HG02610 (cell line): ENCODE data around the gene PIPOX.

Experiments used
- ATAC-seq: cut with Tn5 transposase; IDR thresholded peaks from one replicate; pipeline ENCODE4 v1.9.1; 2021; ENCODE audit warnings: mild to moderate bottlenecking, moderate library complexity; ENCODE audit not compliant: unreplicated experiment

The PIPOX gene

DNA sequence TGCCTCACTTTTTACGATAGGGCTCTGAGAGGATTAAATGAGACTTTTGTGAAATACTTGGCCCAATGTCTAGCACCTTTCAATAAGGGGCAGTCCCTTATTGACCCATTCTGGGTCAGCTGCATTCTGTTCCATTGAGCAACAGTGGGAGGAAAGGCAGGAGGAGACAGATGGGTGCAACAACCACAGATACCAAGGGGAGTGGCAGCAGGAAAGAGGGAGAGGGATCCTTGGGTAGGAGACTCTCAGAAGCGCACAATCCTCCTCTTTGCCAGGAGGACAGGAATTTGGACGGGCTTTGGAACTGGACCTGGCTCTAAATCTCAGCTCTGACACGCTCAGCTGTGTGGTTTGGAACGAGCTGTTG is 3.5 kb downstream of the PIPOX start:
- ATAC-seq, result no peak

GRCh38 chr17:29048440-29049368 is 5.8 kb downstream of the PIPOX start:
- ATAC-seq, result no peak

GRCh38 chr17:29049541-29050145 is 6.7 kb downstream of the PIPOX start:
- no peak for ATAC-seq

DNA sequence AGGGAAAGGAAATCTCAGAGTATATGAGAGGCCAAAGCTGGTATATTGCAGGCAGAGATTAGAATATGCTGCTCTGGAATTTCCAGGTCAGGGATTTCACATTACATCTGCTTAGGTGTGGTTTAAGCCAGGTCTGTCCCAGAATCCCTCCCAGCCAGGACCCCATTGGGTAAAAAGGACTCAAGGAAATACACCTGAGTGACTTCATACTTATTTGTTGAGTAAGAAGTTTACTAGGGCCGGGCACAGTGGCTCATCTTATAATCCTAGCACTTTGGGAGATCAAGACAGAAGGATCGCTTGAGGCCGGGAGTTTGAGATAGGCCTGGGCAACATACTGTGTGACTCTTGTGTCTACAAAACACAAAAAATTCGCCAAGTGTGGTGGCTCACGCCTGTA is 7.2 kb downstream of the PIPOX start:
- ATAC-seq, result no peak

- no peak for ATAC-seq
Measured at GRCh38 chr17:29051194-29051593, 8.3 kb downstream of the PIPOX start.

GRCh38 chr17:29051731-29052130 is 8.8 kb downstream of the PIPOX start:
- ATAC-seq, result no peak

- ATAC-seq, result no peak
Measured at GRCh38 chr17:29054835-29055234, 11.9 kb downstream of the PIPOX start.

DNA sequence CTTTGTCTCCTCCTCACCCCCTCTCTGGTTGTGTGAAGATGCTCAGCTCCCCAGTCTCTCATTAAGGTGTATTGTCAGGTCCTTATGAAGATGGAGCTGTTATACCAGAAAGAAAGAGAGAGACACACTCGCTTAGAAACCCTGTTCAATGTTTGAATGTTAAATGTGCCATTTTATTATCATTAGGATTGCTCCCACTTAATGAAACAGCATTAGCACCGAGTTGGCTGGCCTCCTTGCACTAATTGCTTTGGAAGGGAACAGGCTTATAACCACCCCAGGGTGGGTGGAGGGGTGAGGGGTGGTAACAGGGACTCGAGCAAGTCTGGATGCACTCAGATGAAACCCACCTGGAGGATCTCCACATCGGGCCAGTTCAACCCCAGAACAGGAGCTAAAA is 14.4 kb downstream of the PIPOX start:
- ATAC-seq, result no peak

- ATAC-seq, result no peak
Measured at GRCh38 chr17:29058391-29058790, 15.4 kb downstream of the PIPOX start.

- ATAC-seq, result no peak
Measured at GRCh38 chr17:29059281-29059680, 16.3 kb downstream of the PIPOX start.

- no peak for ATAC-seq
Measured at GRCh38 chr17:29060475-29060874, 17.5 kb downstream of the PIPOX start.

DNA sequence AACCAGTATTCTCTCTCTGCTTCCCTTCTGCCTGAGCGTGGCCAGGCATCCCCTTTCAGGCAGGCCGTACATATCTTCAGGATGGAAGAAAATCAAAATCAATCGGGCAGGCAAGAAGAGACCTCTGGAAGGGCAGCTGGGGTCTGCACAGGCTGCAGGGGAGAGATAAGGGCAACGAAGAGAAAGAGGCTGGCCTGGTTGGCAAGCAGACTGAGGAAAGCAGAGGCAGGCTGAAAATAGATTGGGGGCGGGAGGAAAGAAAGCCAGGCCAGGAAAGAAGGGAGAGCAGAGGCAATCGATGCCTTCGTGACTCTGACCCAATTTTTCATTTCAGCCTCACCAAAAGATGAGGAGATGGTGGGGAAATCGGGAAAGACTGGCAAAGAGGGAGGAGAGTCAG is 18.1 kb downstream of the PIPOX start:
- no peak for ATAC-seq

GRCh38 chr17:29062215-29062614 is 19.3 kb downstream of the PIPOX start:
- no peak for ATAC-seq

DNA sequence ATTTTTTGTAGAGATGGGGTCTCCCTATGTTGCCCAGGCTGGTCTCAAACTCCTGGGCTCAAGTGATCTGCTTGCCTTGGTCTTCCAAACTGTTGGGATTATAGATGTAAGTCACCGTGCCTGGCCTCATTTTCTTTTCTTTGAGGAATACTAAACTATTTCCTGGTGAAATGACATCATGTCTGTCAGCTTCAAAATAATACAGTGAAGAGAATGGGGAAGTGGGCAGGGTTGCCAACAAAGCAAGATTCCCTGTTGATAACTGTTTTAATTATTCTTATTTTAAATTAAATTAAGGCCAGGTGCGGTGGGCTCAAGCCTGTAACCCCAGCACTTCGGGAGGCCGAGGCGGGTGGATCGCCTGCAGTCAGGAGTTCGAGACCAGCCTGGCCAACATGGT is 21.1 kb downstream of the PIPOX start:
- no peak for ATAC-seq

- ATAC-seq, result no peak
Measured at GRCh38 chr17:29066047-29066446, 23.1 kb downstream of the PIPOX start.

DNA sequence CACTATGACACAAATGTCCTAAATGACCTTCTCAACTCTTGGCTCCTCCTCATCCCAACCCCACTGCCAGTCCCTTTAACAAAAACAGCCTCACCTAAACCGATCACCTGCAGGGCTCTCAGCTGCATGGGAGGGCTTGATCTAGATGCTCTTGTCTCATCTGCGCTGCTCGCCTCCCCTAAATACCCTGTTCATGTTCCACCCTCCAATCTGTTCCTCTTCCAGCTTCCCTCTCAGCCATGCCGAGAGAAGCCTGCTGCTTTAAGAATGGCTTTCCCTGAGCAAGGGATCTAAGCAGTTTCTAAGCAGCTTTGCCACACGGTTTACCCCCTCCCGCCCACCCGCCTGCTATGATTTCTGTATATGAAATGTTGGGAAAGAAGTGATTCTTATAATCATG is 23.7 kb downstream of the PIPOX start:
- ATAC-seq, result no peak

GRCh38 chr17:29068818-29069217 is 25.9 kb downstream of the PIPOX start:
- no peak for ATAC-seq

DNA sequence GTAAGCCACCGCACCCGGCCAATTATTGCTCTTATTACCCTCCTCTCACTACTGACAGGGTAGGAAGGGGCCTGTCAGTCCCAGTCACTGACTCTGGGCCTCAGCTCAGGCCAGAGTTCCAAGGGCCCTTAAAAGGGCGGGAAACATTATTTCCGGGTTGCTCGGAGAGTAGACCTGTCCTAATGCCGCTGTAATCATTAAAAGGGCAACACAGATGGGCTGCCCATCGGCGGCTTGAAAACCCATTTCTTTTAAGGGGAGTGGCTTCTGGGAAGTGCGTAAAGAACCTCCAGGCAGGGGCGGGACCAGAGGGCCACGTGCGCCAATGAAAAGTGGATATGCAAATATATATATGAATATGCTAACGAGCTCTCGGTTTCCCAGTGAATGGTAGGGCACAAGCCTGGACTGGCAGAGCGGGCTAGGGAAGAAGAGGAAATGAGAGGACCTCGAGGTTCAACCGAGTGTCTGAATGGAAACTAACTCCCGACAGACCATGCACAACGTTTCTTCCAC is 26.6 kb downstream of the PIPOX start:
- no peak for ATAC-seq

GRCh38 chr17:29070308-29070707 is 27.4 kb downstream of the PIPOX start:
- ATAC-seq, result no peak

DNA sequence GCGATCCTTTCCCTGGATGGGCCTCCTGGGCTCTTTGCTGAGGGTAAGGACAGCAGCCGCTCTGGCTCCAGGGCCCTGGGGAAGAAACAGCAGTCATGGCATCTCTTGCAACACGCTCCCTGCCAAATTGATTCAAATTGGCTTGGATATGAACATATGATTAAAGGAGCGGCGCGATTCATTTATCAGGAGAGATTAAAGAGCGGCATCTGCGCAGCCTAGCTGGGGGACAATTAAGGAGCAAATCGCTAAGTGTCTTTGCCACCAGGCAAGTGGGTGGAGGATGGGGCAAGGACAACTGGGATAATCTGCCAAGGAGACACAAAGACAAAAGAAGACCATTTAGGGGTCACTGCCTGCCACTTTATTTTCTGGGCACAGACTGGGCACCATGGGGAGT is 27.8 kb downstream of the PIPOX start:
- ATAC-seq, result no peak

- no peak for ATAC-seq
Measured at GRCh38 chr17:29071303-29071702, 28.4 kb downstream of the PIPOX start.

DNA sequence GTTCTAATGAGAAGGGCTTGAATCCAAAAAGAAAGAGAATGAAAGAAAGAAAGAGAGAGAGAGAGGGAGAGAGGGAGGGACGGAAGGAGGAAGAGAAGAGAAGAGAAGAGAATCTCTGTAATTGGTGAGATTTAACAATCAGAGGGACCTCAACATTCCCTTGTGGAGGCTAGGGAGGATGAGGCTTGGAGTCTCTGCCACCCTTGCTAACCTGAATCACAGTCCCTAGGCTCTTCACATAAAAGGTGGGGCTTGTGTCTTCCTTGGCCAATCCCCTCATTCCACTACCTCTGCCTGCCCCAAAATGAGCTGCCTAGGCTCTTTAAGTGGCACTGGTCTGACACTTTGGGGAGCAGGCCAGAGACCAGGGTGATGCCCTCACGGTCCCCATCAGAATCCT is 30.1 kb downstream of the PIPOX start:
- no peak for ATAC-seq
